HG02763 (cell line): ENCODE data around the gene APOB.

Experiments
- ATAC-seq: cut with Tn5 transposase; IDR thresholded peaks from one replicate; pipeline ENCODE4 v1.9.1; 2021; ENCODE audit warnings: mild to moderate bottlenecking, moderate library complexity; ENCODE audit not compliant: unreplicated experiment

The APOB gene

GRCh38 chr2:21020031-21020667, 23.7 kb downstream of the APOB start:
- ATAC-seq: no peak

GRCh38 chr2:21019678-21020021, 24.2 kb downstream of the APOB start:
- ATAC-seq: no peak

- ATAC-seq: no peak
These were observed 24.7 kb downstream of the APOB start for GRCh38 chr2:21019000-21019677.

- ATAC-seq: no peak
These were observed 25.6 kb downstream of the APOB start for GRCh38 chr2:21018290-21018689.

GRCh38 chr2:21017748-21018276, 26.1 kb downstream of the APOB start:
- no peak for ATAC-seq

DNA sequence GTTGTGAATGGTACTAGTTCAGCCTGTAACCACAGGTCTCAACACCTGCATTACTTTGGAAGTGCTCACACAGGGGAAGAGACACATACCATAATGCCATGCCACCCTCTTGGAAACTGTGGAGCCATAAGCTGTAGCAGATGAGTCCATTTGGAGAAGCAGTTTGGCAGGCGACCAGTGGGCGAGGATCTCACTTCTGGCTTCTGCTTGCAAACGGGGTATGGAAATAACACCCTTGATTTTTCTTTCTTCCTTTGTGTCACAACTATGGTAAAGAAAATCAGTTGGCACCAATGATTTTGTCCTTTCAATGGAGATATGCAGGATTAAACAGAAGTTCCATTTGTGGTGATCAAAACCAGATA, 28.6 kb downstream of the APOB start:
- no peak for ATAC-seq

DNA sequence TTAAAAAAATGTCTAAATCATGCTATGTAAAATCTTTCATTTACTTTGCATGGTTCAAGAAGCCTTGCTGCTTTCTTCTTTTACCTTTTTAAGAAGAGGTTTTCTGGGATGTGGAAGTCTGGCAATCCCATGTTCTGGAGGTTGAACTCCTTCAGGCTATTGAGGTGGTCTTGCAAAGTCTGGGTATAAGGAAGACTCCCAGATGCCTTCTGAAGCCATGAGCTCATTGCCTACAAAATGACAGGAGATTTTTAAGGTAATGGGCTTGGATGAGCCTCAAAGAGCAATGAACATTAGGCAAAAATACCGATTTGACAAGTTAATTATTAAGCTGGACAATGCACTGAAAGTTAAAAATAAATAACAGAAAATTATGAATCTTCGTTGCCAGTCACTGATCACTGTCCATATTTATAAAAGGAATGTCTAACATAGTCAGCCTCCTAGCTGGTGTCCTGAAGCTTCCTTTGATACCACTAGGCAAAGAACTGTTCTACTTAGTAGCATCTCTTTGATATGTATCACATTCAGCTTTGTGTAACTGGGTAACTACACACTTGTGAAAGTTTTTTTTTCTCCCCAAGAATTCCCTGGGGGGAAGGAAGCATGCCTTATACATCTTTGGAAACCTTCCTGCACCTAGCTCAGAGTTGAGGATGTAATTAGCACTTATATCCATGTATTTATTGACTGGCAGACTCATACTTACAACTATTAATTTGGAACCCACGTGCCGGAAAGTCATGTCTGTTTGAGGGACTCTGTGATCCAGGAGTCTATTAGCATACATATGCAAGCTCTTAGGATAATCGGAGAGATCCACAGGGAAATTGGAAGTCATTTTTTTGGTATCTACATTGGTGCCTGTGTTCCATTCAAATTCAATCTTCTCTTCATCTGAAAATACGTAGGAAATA, 29.3 kb downstream of the APOB start:
- ATAC-seq: no peak

- ATAC-seq: no peak
These were observed 30.6 kb downstream of the APOB start for GRCh38 chr2:21013043-21013816.

GRCh38 chr2:21012557-21012937, 31.3 kb downstream of the APOB start:
- no peak for ATAC-seq

GRCh38 chr2:21011876-21012556, 31.9 kb downstream of the APOB start:
- ATAC-seq: no peak

DNA sequence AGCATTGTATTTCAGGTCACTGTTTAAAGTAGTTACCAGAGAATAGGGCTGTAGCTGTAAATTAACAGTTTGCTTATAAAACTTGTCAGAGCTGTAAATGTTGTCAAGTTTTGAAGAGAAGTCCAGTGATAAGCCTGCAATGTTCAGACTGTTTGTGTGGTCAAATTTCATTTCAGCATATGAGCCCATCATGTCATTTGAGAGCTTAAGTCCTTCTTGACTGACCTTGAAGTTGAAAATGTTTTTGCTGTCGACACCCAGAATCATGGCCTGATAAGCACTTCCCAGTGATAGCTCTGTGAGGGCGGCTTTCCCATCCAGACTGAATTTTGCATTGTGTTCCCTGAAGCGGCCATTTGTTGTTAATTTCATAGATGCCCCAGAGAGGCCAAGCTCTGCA, 32.4 kb downstream of the APOB start:
- ATAC-seq: no peak

GRCh38 chr2:21010813-21011439, 32.9 kb downstream of the APOB start:
- ATAC-seq: no peak

DNA sequence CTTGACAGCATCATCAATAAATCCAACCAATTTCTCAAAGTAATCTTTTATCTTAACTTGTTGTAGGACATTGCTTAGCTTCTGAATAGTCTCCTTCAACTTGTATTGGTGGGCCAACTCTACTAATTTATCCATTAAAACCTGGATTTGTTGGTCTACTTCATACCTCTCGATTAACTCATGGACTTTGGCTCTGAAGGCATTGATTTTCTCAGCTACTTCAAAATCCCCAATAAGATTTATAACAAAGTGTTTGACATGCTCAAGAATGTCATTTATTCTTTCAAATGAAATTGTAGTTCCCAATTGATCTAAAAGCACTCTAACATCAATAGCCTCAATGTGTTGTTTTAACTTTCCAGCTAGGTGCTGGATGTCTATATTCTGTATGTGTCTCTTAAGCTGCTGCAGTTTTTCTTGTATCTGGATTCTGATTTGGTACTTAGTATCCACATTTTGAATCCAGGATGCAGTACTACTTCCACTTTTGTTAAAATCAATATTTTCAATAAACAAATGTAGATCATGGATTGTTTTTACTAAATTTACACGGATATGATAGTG, 34.1 kb downstream of the APOB start:
- ATAC-seq: no peak

DNA sequence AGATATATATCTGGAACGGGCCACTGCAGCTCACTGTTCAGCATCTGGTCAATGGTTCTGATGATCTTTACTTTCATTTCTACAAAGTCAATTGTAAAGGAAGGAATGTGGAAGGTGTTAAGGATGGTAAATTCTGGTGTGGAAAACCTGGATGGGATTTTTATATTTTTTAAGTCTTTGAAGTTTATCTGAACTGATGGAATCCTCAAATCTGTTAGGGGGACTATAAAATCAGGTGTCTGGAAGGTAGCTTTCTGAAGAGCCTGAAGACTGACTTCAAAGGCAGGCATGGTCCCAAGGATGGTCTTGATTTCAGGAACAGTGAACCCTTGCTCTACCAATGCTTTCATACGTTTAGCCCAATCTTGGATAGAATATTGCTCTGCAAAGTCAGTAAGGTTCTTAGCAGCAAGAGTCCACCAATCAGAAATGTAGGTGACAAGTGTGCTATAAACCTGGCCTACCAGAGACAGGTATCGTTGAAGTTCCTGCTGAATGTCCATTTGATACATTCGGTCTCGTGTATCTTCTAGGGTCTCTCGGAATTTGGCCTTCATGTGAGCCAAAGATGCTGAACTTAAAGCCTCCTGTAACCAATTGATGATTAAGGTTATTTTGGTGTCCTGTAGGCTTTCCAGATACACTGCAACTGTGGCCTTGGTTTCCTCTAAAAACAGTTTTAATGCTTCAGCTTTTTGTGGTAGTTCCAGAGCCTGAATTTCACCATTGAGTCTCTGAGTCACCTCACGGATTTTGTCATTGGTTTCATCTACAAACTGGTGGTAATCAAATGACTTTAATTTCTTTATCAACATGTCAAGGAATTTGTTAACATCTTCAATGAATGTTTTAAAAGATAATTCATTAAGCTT, 34.8 kb downstream of the APOB start:
- no peak for ATAC-seq

GRCh38 chr2:21008014-21008789, 35.7 kb downstream of the APOB start:
- ATAC-seq: no peak

DNA sequence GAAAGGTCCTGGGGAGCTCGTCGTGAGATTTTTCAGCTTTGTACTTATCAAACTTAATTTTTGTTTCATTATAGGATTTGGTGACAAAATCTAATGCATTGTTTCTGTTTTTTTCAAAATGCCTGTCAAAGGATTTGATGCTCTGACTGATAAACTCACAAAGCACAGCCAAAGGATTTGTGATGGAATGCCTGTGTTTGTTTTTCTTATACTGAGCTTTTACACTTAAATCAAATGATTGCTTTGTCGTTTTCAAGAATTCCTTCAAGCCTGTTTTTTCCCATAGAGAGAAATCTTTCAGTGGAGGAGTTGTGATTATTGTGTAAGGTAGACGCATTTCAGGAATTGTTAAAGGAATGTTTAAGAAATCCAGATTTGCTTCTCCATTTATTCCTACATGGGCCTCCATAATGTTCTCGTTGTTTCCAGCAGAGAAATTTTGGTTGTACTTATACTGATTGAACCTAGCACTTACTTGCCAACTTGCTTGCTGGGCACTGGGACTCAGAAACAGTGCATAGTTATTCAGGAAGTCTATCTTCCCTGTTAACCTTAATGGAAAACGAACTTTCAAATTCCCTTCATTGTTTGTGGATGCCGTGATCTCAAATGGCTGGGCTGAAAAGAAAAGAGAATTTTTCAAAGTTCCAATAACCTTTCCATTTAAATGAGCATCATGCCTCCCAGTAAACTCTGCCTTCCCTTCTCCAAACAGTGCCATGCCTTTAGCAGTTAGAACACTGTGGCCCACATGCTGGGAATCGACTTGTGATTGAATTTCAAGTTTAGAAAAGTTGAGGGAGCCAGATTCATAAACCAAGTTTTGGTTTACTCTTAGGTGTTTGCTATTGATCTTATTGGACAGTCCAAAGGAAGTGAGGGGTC, 36.5 kb downstream of the APOB start:
- no peak for ATAC-seq
